Gastroesophageal sphincter (tissue), 4 donors: Measurements from ENCODE around the gene CSNK2B. TPM values are rescaled to one million over a fixed set of nuclear protein-coding genes. Genes with fewer than 3 reads are reported as not detected.

Experiments used
- ATAC-seq: fragments of 150-250 bp; one replicate; pipeline ENCODE4 v1.9.1; 2016; ENCODE audit warnings: mild to moderate bottlenecking, moderate library complexity
- H3K27ac ChIP-seq, 4 donors: fragments of 200-600 bp; sonication (generic) in 3 of 4; 1 replicate in 3 of 4; 2 replicates in 1 of 4; pipeline ENCODE4 v1.5.1; 2016 to 2019
- H3K27me3 ChIP-seq: fragments of 200-600 bp; sonication (generic); one replicate; pipeline ENCODE4 v1.5.1; 2019
- H3K36me3 ChIP-seq, 2 donors: fragments of 200-600 bp; sonication (generic); one replicate each; pipeline ENCODE4 v1.5.1; 2019; ENCODE audit warnings: control low read depth in 1 of 2
- H3K4me1 ChIP-seq, 3 donors: fragments of 200-600 bp; sonication (generic); 1 replicate in 2 of 3; 2 replicates in 1 of 3; pipeline ENCODE4 v1.5.1; 2016 to 2019; ENCODE audit warnings: control low read depth in 2 of 3
- H3K4me3 ChIP-seq, 2 donors: fragments of 200-600 bp; sonication (generic); one replicate each; pipeline ENCODE4 v1.5.1; 2019; ENCODE audit warnings: mild to moderate bottlenecking in 1 of 2, moderate library complexity in 1 of 2
- H3K9me3 ChIP-seq, 3 donors: fragments of 200-600 bp; sonication (generic); one replicate each; pipeline ENCODE4 v1.5.1; 2017 to 2019; ENCODE audit warnings: control low read depth in 2 of 3
- CTCF ChIP-seq, 4 experiments: fragments of 200-600 bp in 2 of 4; fragments of 450-650 bp in 2 of 4; sonication (generic) in 1 of 4; IDR thresholded peaks; one replicate each; pipeline ENCODE4 v1.5.1; 2017 to 2019; ENCODE audit warnings: antibody characterized with exemption in 4 of 4, mild to moderate bottlenecking in 2 of 4, moderate library complexity in 2 of 4
- EP300 ChIP-seq: sonication (generic); formaldehyde crosslinking; IDR thresholded peaks from one replicate; pipeline ENCODE4 v1.6.1; 2017; ENCODE audit warnings: antibody characterized with exemption, mild to moderate bottlenecking
- POLR2A ChIP-seq, 2 donors: fragments of 450-650 bp; IDR thresholded peaks; one replicate each; pipeline ENCODE4 v1.6.1; 2017; ENCODE audit warnings: antibody characterized with exemption in 2 of 2, mild to moderate bottlenecking in 2 of 2, moderate library complexity in 1 of 2
- POLR2AphosphoS5 ChIP-seq: sonication (generic); formaldehyde crosslinking; IDR thresholded peaks from one replicate; pipeline ENCODE4 v1.6.1; 2017; ENCODE audit warnings: antibody characterized with exemption
- WGBS, 2 donors: methylation state at CpG; one replicate each; pipeline ENCODE4 v1.1.5; 2018; ENCODE audit warnings: low coverage in 1 of 2; 5-methylcytosine and 5-hydroxymethylcytosine counted together
- total RNA-seq, 4 donors: library from RNA; depleted of rRNA; stranded (reverse); fragments of >200 nt; gene quantifications; one replicate each; pipeline ENCODE4 v1.1.0, GENCODE V29; 2016

CSNK2B gene
- total RNA-seq, 4 donors from 2014 or later = 162 to 197 (median 167) TPM

- H3K27me3 ChIP-seq = no peaks in the 10 kb centered on the region
- no peak for TF ChIP-seq EP300
- no peak for ATAC-seq
- 51 to 81% methylated on average over 4 to 5 of the region's 12 CpGs for WGBS, 2 donors
- H3K4me1 ChIP-seq = peaks cover 8 to 77% (median 37%) of the 10 kb centered on the region in 3 donors
- no peaks in the 10 kb centered on the region for H3K9me3 ChIP-seq
- H3K4me3 ChIP-seq = peak overlapping the region in 1 of 2 donors; percentile 81
- H3K27ac ChIP-seq = peak overlapping the region; percentile 50 to 89 (median 86)
- H3K36me3 ChIP-seq = peaks cover 0 to 42% of the 10 kb centered on the region in 2 donors
Measured at GRCh38 chr6:31661262-31662123, 4.4 kb upstream of the CSNK2B start.

GRCh38 chr6:31662124-31662723 is 3.7 kb upstream of the CSNK2B start:
- H3K36me3 ChIP-seq = peaks cover 0 to 39% of the 10 kb centered on the region in 2 donors
- H3K4me3 ChIP-seq = no peak overlapping the region
- H3K9me3 ChIP-seq = no peaks in the 10 kb centered on the region
- peaks cover 8 to 77% (median 45%) of the 10 kb centered on the region in 3 donors for H3K4me1 ChIP-seq
- peak overlapping the region in 3 of 4 donors; percentile 9 to 19 (median 17) for H3K27ac ChIP-seq
- ATAC-seq = no peak
- 97 to 100% methylated on average over 2 to 5 of the region's 12 CpGs for WGBS, 2 donors
- no peaks in the 10 kb centered on the region for H3K27me3 ChIP-seq
- TF ChIP-seq POLR2AphosphoS5 (no peak), POLR2A (IDR thresholded peaks at IDR 0.05) (no peak), CTCF (IDR thresholded peaks at IDR 0.05) (no peak), EP300 (no peak)

GRCh38 chr6:31663126-31663960 is 2.5 kb upstream of the CSNK2B start:
- 17 to 57% methylated on average over 1 to 2 of the region's 9 CpGs for whole genome bisulfite sequencing, 2 donors
- Histone ChIP-seq H3K27ac (peak overlapping the region; percentile 95 to 98 (median 96)), H3K9me3 (no peaks in the 10 kb centered on the region), H3K4me3 (peak overlapping the region; percentile 55 to 67), H3K4me1 (peaks cover 8 to 77% (median 42%) of the 10 kb centered on the region in 3 donors), H3K36me3 (peaks cover 0 to 39% of the 10 kb centered on the region in 2 donors), H3K27me3 (no peaks in the 10 kb centered on the region)
- no peak for ATAC-seq
- TF ChIP-seq CTCF (IDR thresholded peaks at IDR 0.05) (no peak), POLR2A (IDR thresholded peaks at IDR 0.05) (no peak), EP300 (no peak), POLR2AphosphoS5 (no peak)

- no peak for TF ChIP-seq POLR2AphosphoS5
- no peak for TF ChIP-seq POLR2A (IDR thresholded peaks at IDR 0.05)
- no peak for TF ChIP-seq EP300
- no peak for TF ChIP-seq CTCF (IDR thresholded peaks at IDR 0.05)
- 0 to 3% methylated on average over 7 to 9 of the region's 17 CpGs for WGBS, 2 donors
- H3K27me3 ChIP-seq = no peaks in the 10 kb centered on the region
- peak overlapping the region; percentile 95 to 98 (median 96) for H3K27ac ChIP-seq
- H3K9me3 ChIP-seq = no peaks in the 10 kb centered on the region
- H3K36me3 ChIP-seq = peaks cover 0 to 45% of the 10 kb centered on the region in 2 donors
- peak overlapping the region; percentile 55 to 67 for H3K4me3 ChIP-seq
- peak; percentile 21 for ATAC-seq
- H3K4me1 ChIP-seq = peaks cover 3 to 77% (median 34%) of the 10 kb centered on the region in 3 donors
Measured at GRCh38 chr6:31663961-31664789, 1.7 kb upstream of the CSNK2B start.
